ENCODE results near the gene SPRED2. TPM values are rescaled to one million over a fixed set of nuclear protein-coding genes. Genes with fewer than 3 reads are reported as not detected.

Gene SPRED2
- polyA plus RNA-seq, 1 donor from 2014 or later, result 5.3 TPM

GRCh38 chr2:65263986-65264385 lies 168.4 kb downstream of the SPRED2 start:
- no peaks in the 10 kb centered on the region for H3K9me3 ChIP-seq (ENCODE audit: low read length)
- no peaks in the 10 kb centered on the region for H3F3A ChIP-seq (ENCODE audit: insufficient read depth, low read length, poor library complexity, severe bottlenecking)
- H3K27ac ChIP-seq (ENCODE audit: low read length), result no peak overlapping the region
- no peak for TF ChIP-seq POLR2AphosphoS5 (IDR thresholded peaks at IDR 0.05)
- TF ChIP-seq MXI1 (conservative IDR thresholded peaks at IDR 0.05; ENCODE audit: poor library complexity, severe bottlenecking), result no peak
- no peak for TF ChIP-seq CTCF (IDR thresholded peaks at IDR 0.05; ENCODE audit: poor library complexity, severe bottlenecking)
- TF ChIP-seq TAF1 (IDR thresholded peaks at IDR 0.05; ENCODE audit: low read depth), result no peak
- no peak for TF ChIP-seq EP300 (conservative IDR thresholded peaks at IDR 0.05; ENCODE audit: poor library complexity, severe bottlenecking)
- TF ChIP-seq SMC3 (conservative IDR thresholded peaks at IDR 0.05; ENCODE audit: poor library complexity), result no peak
- no peak for TF ChIP-seq RAD21 (conservative IDR thresholded peaks at IDR 0.05)
- no peak for TF ChIP-seq EZH2 (IDR thresholded peaks at IDR 0.05; ENCODE audit: borderline replicate concordance, insufficient read depth, low read length, poor library complexity, severe bottlenecking)
- H2AFZ ChIP-seq (ENCODE audit: low read depth, low read length), result no peak overlapping the region
- no peaks in the 10 kb centered on the region for H4K20me1 ChIP-seq (ENCODE audit: insufficient read depth)
- H3K27me3 ChIP-seq (ENCODE audit: insufficient read depth, low read depth, low read length), result no peaks in the 10 kb centered on the region
- no peak overlapping the region for H3K4me2 ChIP-seq (ENCODE audit: low read length)
- H3K9ac ChIP-seq (ENCODE audit: low read length), result no peak overlapping the region
- H3K9me2 ChIP-seq (ENCODE audit: insufficient read depth, low read length), result no peaks in the 10 kb centered on the region
- no peaks in the 10 kb centered on the region for H3K36me3 ChIP-seq (ENCODE audit: insufficient read depth, low read length)
- H3K4me3 ChIP-seq (ENCODE audit: low read length), result no peak overlapping the region
- no peaks in the 10 kb centered on the region for H3K79me2 ChIP-seq (replicated peaks; ENCODE audit: insufficient read depth, low read length)

GRCh38 chr2:65263262-65263661 lies 169.1 kb downstream of the SPRED2 start:
- Histone ChIP-seq H3K36me3 (ENCODE audit: insufficient read depth, low read length) (no peaks in the 10 kb centered on the region), H4K20me1 (ENCODE audit: insufficient read depth) (no peaks in the 10 kb centered on the region), H3K9ac (ENCODE audit: low read length) (no peak overlapping the region)

More at GRCh38 chr2:65263262-65263661, 169.1 kb downstream of the SPRED2 start:
- no peaks in the 10 kb centered on the region for H3K9me3 ChIP-seq (ENCODE audit: low read length)
- no peaks in the 10 kb centered on the region for H3F3A ChIP-seq (ENCODE audit: insufficient read depth, low read length, poor library complexity, severe bottlenecking)
- H3K27ac ChIP-seq (ENCODE audit: low read length), result no peak overlapping the region
- no peaks in the 10 kb centered on the region for H3K79me2 ChIP-seq (replicated peaks; ENCODE audit: insufficient read depth, low read length)
- no peaks in the 10 kb centered on the region for H3K9me2 ChIP-seq (ENCODE audit: insufficient read depth, low read length)
- H3K27me3 ChIP-seq (ENCODE audit: insufficient read depth, low read depth, low read length), result no peaks in the 10 kb centered on the region
- no peak overlapping the region for H3K4me2 ChIP-seq (ENCODE audit: low read length)
- TF ChIP-seq EP300 (conservative IDR thresholded peaks at IDR 0.05; ENCODE audit: poor library complexity, severe bottlenecking) (no peak), CTCF (IDR thresholded peaks at IDR 0.05; ENCODE audit: poor library complexity, severe bottlenecking) (no peak), SMC3 (conservative IDR thresholded peaks at IDR 0.05; ENCODE audit: poor library complexity) (no peak), TAF1 (IDR thresholded peaks at IDR 0.05; ENCODE audit: low read depth) (no peak), EZH2 (IDR thresholded peaks at IDR 0.05; ENCODE audit: borderline replicate concordance, insufficient read depth, low read length, poor library complexity, severe bottlenecking) (no peak), RAD21 (conservative IDR thresholded peaks at IDR 0.05) (no peak), POLR2AphosphoS5 (IDR thresholded peaks at IDR 0.05) (no peak), MXI1 (conservative IDR thresholded peaks at IDR 0.05; ENCODE audit: poor library complexity, severe bottlenecking) (no peak)
- TF ChIP-seq, protein P1, sequence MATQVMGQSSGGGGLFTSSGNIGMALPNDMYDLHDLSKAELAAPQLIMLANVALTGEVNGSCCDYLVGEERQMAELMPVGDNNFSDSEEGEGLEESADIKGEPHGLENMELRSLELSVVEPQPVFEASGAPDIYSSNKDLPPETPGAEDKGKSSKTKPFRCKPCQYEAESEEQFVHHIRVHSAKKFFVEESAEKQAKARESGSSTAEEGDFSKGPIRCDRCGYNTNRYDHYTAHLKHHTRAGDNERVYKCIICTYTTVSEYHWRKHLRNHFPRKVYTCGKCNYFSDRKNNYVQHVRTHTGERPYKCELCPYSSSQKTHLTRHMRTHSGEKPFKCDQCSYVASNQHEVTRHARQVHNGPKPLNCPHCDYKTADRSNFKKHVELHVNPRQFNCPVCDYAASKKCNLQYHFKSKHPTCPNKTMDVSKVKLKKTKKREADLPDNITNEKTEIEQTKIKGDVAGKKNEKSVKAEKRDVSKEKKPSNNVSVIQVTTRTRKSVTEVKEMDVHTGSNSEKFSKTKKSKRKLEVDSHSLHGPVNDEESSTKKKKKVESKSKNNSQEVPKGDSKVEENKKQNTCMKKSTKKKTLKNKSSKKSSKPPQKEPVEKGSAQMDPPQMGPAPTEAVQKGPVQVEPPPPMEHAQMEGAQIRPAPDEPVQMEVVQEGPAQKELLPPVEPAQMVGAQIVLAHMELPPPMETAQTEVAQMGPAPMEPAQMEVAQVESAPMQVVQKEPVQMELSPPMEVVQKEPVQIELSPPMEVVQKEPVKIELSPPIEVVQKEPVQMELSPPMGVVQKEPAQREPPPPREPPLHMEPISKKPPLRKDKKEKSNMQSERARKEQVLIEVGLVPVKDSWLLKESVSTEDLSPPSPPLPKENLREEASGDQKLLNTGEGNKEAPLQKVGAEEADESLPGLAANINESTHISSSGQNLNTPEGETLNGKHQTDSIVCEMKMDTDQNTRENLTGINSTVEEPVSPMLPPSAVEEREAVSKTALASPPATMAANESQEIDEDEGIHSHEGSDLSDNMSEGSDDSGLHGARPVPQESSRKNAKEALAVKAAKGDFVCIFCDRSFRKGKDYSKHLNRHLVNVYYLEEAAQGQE (IDR thresholded peaks at IDR 0.05; ENCODE audit: borderline replicate concordance), result no peak
- no peak overlapping the region for H2AFZ ChIP-seq (ENCODE audit: low read depth, low read length)
- H3K4me3 ChIP-seq (ENCODE audit: low read length), result no peak overlapping the region
